HL-60 (cell line): ENCODE results near the gene TTC28.

Experiments
- CTCF ChIP-seq: IDR thresholded peaks from one replicate; pipeline ENCODE4 v1.5.1; 2011; ENCODE audit warnings: low read length, control low read depth, inconsistent platforms; ENCODE audit not compliant: insufficient read depth
- GABPA ChIP-seq: IDR thresholded peaks from 2 replicates; pipeline ENCODE4 v1.6.1; 2012; ENCODE audit warnings: low read depth
- POLR2AphosphoS5 ChIP-seq: IDR thresholded peaks from 2 replicates; pipeline ENCODE4 v1.6.1; 2012; ENCODE audit warnings: low read depth
- REST ChIP-seq: IDR thresholded peaks from 2 replicates; pipeline ENCODE4 v1.6.1; 2012; ENCODE audit warnings: low read depth; ENCODE audit not compliant: insufficient replicate concordance

DNA sequence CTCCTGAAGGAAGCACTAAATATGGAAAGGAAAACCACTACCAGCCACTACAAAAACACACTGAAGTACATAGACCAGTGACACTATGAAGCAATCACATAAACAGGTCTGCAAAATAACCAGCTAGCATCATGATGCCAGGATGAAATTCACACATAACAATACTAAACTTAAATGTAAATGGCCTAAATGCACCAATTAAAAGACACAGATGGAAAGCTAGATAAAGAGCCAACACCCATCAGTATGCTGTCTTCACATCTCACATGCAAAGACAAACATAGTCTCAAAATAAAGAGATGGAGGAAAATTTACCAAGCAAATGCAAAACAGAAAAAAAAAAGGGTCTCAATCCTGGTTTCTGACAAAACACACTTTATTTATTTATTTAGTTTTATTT is 171.7 kb downstream of the TTC28 start:
- TF ChIP-seq CTCF (no peak), POLR2AphosphoS5 (no peak), REST (no peak), GABPA (no peak)
